IMR-90 (cell line): ENCODE measurements around the gene EMILIN2. TPM values are rescaled to one million over a fixed set of nuclear protein-coding genes. Genes with fewer than 3 reads are reported as not detected.

Experiments used
- ATAC-seq: fragments of 200-7000 bp; cut with Tn5 transposase; 2 replicates; pipeline ENCODE4 v1.9.1; 2020; ENCODE audit warnings: low read depth, mild to moderate bottlenecking, moderate library complexity
- BruUV-seq: library from RNA; stranded (reverse); fragments of 400-500 nt; replicated peaks from 2 replicates; lab custom pipeline; 2021; lab: Mats Ljungman, UMichigan
- CTCF ChIA-PET: fragments of 300-600 bp; formaldehyde crosslinking; extraction: SDS; loops from one replicate; lab custom pipeline; 2021; ENCODE audit warnings: antibody characterized with exemption; lab: Yijun Ruan, JAX
- POLR2A ChIA-PET: fragments of 300-600 bp; sonication (Branson Sonifier 250); formaldehyde crosslinking; loops from one replicate; lab custom pipeline; 2022; ENCODE audit warnings: antibody characterized with exemption; ENCODE audit not compliant: unreplicated experiment; lab: Charles Lee
- DNase-seq: peaks from one replicate; pipeline ENCODE4 v3.0.0; 2013
- H2AFZ ChIP-seq: replicated peaks from 2 replicates; pipeline ENCODE3; 2013; ENCODE audit warnings: low read length, mild to moderate bottlenecking; ENCODE audit not compliant: poor library complexity
- H2AK5ac ChIP-seq: 2 replicates; pipeline ENCODE4 v1.6.1; 2013; ENCODE audit warnings: low read depth, low read length, inconsistent platforms
- H2AK9ac ChIP-seq: replicated peaks from 2 replicates; pipeline ENCODE3; 2013; ENCODE audit warnings: mild to moderate bottlenecking, low read depth, low read length, moderate library complexity; ENCODE audit not compliant: poor library complexity
- H2BK120ac ChIP-seq: 2 replicates; pipeline ENCODE4 v1.6.1; 2013; ENCODE audit warnings: low read depth, low read length, inconsistent platforms
- H2BK15ac ChIP-seq: 3 replicates; pipeline ENCODE4 v1.6.1; 2013; ENCODE audit warnings: low read depth, low read length, inconsistent platforms
- H2BK20ac ChIP-seq: 2 replicates; pipeline ENCODE4 v1.6.1; 2013; ENCODE audit warnings: low read depth, mild to moderate bottlenecking, inconsistent platforms, low read length, moderate library complexity
- H2BK5ac ChIP-seq: 2 replicates; pipeline ENCODE4 v1.6.1; 2013; ENCODE audit warnings: mild to moderate bottlenecking, low read depth, low read length, inconsistent platforms; ENCODE audit not compliant: poor library complexity, severe bottlenecking
- H3K14ac ChIP-seq: replicated peaks from 2 replicates; pipeline ENCODE4 v1.6.1; 2013; ENCODE audit warnings: low read depth, low read length, inconsistent platforms
- H3K18ac ChIP-seq: 2 replicates; pipeline ENCODE4 v1.6.1; 2013; ENCODE audit warnings: low read depth, low read length, control low read depth
- H3K23ac ChIP-seq: 2 replicates; pipeline ENCODE4 v1.6.1; 2013; ENCODE audit warnings: low read depth, low read length, inconsistent platforms
- H3K27ac ChIP-seq: 2 replicates; pipeline ENCODE4 v1.5.1; 2013; ENCODE audit warnings: mild to moderate bottlenecking, control low read depth, low read length; ENCODE audit not compliant: insufficient read depth
- H3K27me3 ChIP-seq: 2 replicates; pipeline ENCODE4 v1.6.1; 2013; ENCODE audit warnings: low read length; ENCODE audit not compliant: control insufficient read depth, insufficient read depth
- H3K36me3 ChIP-seq: 2 replicates; pipeline ENCODE4 v1.6.1; 2013; ENCODE audit warnings: low read length, mixed read lengths; ENCODE audit not compliant: control insufficient read depth, insufficient read depth
- H3K4ac ChIP-seq: 2 replicates; pipeline ENCODE4 v1.6.1; 2013; ENCODE audit warnings: low read depth, low read length, inconsistent platforms
- H3K4me1 ChIP-seq: 2 replicates; pipeline ENCODE4 v1.6.1; 2013; ENCODE audit warnings: low read length, mixed read lengths; ENCODE audit not compliant: control insufficient read depth, insufficient read depth
- H3K4me2 ChIP-seq: 2 replicates; pipeline ENCODE4 v1.6.1; 2013; ENCODE audit warnings: low read depth, mild to moderate bottlenecking, control low read depth, low read length, moderate library complexity
- H3K4me3 ChIP-seq: 2 replicates; pipeline ENCODE4 v1.5.1; 2013; ENCODE audit warnings: low read depth, mild to moderate bottlenecking, control low read depth, low read length, moderate library complexity; ENCODE audit not compliant: insufficient read depth
- H3K56ac ChIP-seq: 2 replicates; pipeline ENCODE4 v1.6.1; 2013; ENCODE audit warnings: low read length, inconsistent platforms; ENCODE audit not compliant: insufficient read depth; ENCODE audit errors: extremely low read depth
- H3K79me1 ChIP-seq, 2 experiments: 2 replicates each; pipeline ENCODE4 v1.6.1; 2013; ENCODE audit warnings: low read length in 2 of 2, inconsistent platforms in 1 of 2, low read depth in 1 of 2
- H3K9ac ChIP-seq: 2 replicates; pipeline ENCODE4 v1.6.1; 2013; ENCODE audit warnings: low read depth, low read length, control low read depth
- H3K9me1 ChIP-seq: 2 replicates; pipeline ENCODE4 v1.6.1; 2013; ENCODE audit warnings: low read length, inconsistent platforms; ENCODE audit not compliant: insufficient read depth
- H3K9me3 ChIP-seq: 2 replicates; pipeline ENCODE4 v1.6.1; 2013; ENCODE audit warnings: low read length; ENCODE audit not compliant: control insufficient read depth, insufficient read depth
- H4K20me1 ChIP-seq: 2 replicates; pipeline ENCODE4 v1.6.1; 2013; ENCODE audit warnings: low read length, inconsistent platforms; ENCODE audit not compliant: insufficient read depth
- H4K5ac ChIP-seq: 2 replicates; pipeline ENCODE4 v1.6.1; 2013; ENCODE audit warnings: mild to moderate bottlenecking, low read depth, low read length, control low read depth
- H4K8ac ChIP-seq, 2 experiments: 2 replicates each; pipeline ENCODE4 v1.6.1; 2013; ENCODE audit warnings: low read depth in 2 of 2, low read length in 2 of 2, control low read depth in 1 of 2, inconsistent platforms in 1 of 2
- H4K91ac ChIP-seq: 2 replicates; pipeline ENCODE4 v1.6.1; 2013; ENCODE audit warnings: low read depth, low read length, inconsistent platforms; ENCODE audit not compliant: insufficient read depth
- BHLHE40 ChIP-seq: fragments of 150-350 bp; IDR thresholded peaks from 2 replicates; pipeline ENCODE4 v1.6.1; 2016; ENCODE audit warnings: mild to moderate bottlenecking, low read depth, low read length
- CHD1 ChIP-seq: IDR thresholded peaks from 2 replicates; pipeline ENCODE4 v1.6.1; 2012; ENCODE audit warnings: low read depth, low read length, improper control_type of control experiment
- CTCF ChIP-seq: conservative IDR thresholded peaks from 2 replicates; pipeline ENCODE4 v1.5.1; 2012; ENCODE audit warnings: mild to moderate bottlenecking, low read depth, low read length, improper control_type of control experiment
- ELK1 ChIP-seq: fragments of 150-350 bp; IDR thresholded peaks from 2 replicates; pipeline ENCODE4 v1.6.1; 2016; ENCODE audit warnings: low read depth, mild to moderate bottlenecking, low read length, moderate library complexity, borderline replicate concordance
- FOS ChIP-seq: fragments of 150-350 bp; IDR thresholded peaks from 2 replicates; pipeline ENCODE4 v1.6.1; 2016; ENCODE audit warnings: low read depth, low read length
- MAFK ChIP-seq: IDR thresholded peaks from 2 replicates; pipeline ENCODE4 v1.6.1; 2012; ENCODE audit warnings: low read depth, low read length, improper control_type of control experiment
- MAZ ChIP-seq: IDR thresholded peaks from 2 replicates; pipeline ENCODE4 v1.6.1; 2012; ENCODE audit warnings: low read depth, mild to moderate bottlenecking, low read length, improper control_type of control experiment, moderate library complexity, borderline replicate concordance
- NFE2L2 ChIP-seq: fragments of 150-350 bp; IDR thresholded peaks from 2 replicates; pipeline ENCODE4 v1.6.1; 2016; ENCODE audit warnings: low read depth, mild to moderate bottlenecking, low read length
- POLR2A ChIP-seq: IDR thresholded peaks from 2 replicates; pipeline ENCODE4 v1.6.1; 2012; ENCODE audit warnings: mild to moderate bottlenecking, low read depth, low read length
- RAD21 ChIP-seq: IDR thresholded peaks from 2 replicates; pipeline ENCODE4 v1.6.1; 2012; ENCODE audit warnings: low read length, improper control_type of control experiment
- RCOR1 ChIP-seq: IDR thresholded peaks from 2 replicates; pipeline ENCODE4 v1.6.1; 2012; ENCODE audit warnings: mild to moderate bottlenecking, low read length, improper control_type of control experiment; ENCODE audit not compliant: insufficient replicate concordance
- SMC3 ChIP-seq: fragments of 150-350 bp; IDR thresholded peaks from 2 replicates; pipeline ENCODE4 v1.6.1; 2016; ENCODE audit warnings: low read depth, mild to moderate bottlenecking, antibody characterized with exemption, low read length, moderate library complexity
- USF2 ChIP-seq: fragments of 150-350 bp; IDR thresholded peaks from 2 replicates; pipeline ENCODE4 v1.6.1; 2017; ENCODE audit warnings: mild to moderate bottlenecking, antibody characterized with exemption, low read length, low read depth
- WGBS, 2 experiments: methylation state at CpG; one replicate each; pipeline versions ENCODE4 v1.1.5 to v1.1.7; 2013; ENCODE audit warnings: missing lambda C conversion rate in 2 of 2; ENCODE audit not compliant: insufficient read length in 1 of 2; ENCODE audit errors: extremely low coverage in 2 of 2; 5-methylcytosine and 5-hydroxymethylcytosine counted together
- dilution Hi-C: fragments of 300-500 bp; cut with HindIII; formaldehyde crosslinking; loops from one replicate; pipeline ENCODE4 v1.14.3; 2018; ENCODE audit warnings: low sequenced_read_pairs; ENCODE audit not compliant: unreplicated experiment
- in situ Hi-C: fragments of 300-500 bp; cut with MboI; formaldehyde crosslinking; loops from 3 replicates; pipeline ENCODE4 v1.14.3; 2019; ENCODE audit warnings: low sequenced_read_pairs, inconsistent platforms, mixed read lengths
- intact Hi-C: fragments of 100-400 bp; cut with micrococcal nuclease; formaldehyde crosslinking; loops from 2 replicates; pipeline ENCODE4 v1.10.0; 2022
- polyA plus RNA-seq, 3 experiments: library from polyadenylated mRNA; depleted of rRNA; stranded (reverse); fragments of >200 nt; gene quantifications; 2 replicates each; pipeline ENCODE4 v1.2.3, GENCODE V29; 2012; ENCODE audit warnings: low replicate concordance in 1 of 3
- total RNA-seq: library from RNA; depleted of rRNA; stranded (reverse); fragments of >200 nt; gene quantifications from 2 replicates; pipeline ENCODE4 v1.2.3, GENCODE V29; 2012

The EMILIN2 gene
- total and polyA plus RNA-seq, 2 of the 4 experiments (the other 2 are of a cell fraction), result under 0.01 to 0.14 TPM

GRCh38 chr18:2959341-2959740 lies 112.5 kb downstream of the EMILIN2 start:
- ATAC-seq, result no peak
- H4K5ac ChIP-seq, result no peak overlapping the region; the same call in 1 of the 2 replicates
- CTCF ChIA-PET, result interaction anchor here (1.3 kb wide), 1 partner anchor 26 kb away, joined by 5 read pairs; no protein-coding TSS in a partner anchor

More at GRCh38 chr18:2959341-2959740, 112.5 kb downstream of the EMILIN2 start:
- no peak overlapping the region for H3K56ac ChIP-seq
- H3K4me3 ChIP-seq, result no peak overlapping the region
- dilution Hi-C loops (no loop called here), intact Hi-C loops (loop anchor here (10.0 kb wide), 1 partner anchor 45 kb away; no protein-coding TSS in a partner anchor), in situ Hi-C loops (no loop called here)
- H3K4me2 ChIP-seq, result no peak overlapping the region
- H2BK120ac ChIP-seq, result no peak overlapping the region
- no peak overlapping the region for H4K8ac ChIP-seq
- no peak for DNase-seq
- H3K9me3 ChIP-seq, result no peaks in the 10 kb centered on the region
- H2AK5ac ChIP-seq, result no peak overlapping the region
- peaks cover 15% of the 10 kb centered on the region for H3K9me1 ChIP-seq
- no peak overlapping the region for H3K14ac ChIP-seq
- H4K91ac ChIP-seq, result no peak overlapping the region
- no peak overlapping the region for H3K23ac ChIP-seq
- no CpG with 5 or more reads among the region's 2 CpGs for WGBS, 2 experiments
- peaks cover 42 to 64% of the 10 kb centered on the region in 2 experiments for H3K79me1 ChIP-seq
- H2BK20ac ChIP-seq, result no peak overlapping the region
- no peak overlapping the region for H2AFZ ChIP-seq
- no peak overlapping the region for H2BK15ac ChIP-seq
- no TSS peak for BruUV-seq
- no peak overlapping the region for H2AK9ac ChIP-seq
- peaks cover 13% of the 10 kb centered on the region for H3K36me3 ChIP-seq
- H3K18ac ChIP-seq, result no peak overlapping the region
- H3K27me3 ChIP-seq, result no peaks in the 10 kb centered on the region
- H3K9ac ChIP-seq, result no peak overlapping the region
- TF ChIP-seq POLR2A (no peak), BHLHE40 (no peak), FOS (no peak), USF2 (no peak), ELK1 (no peak), RCOR1 (no peak), CHD1 (no peak), MAFK (no peak), CTCF (no peak), RAD21 (no peak), NFE2L2 (no peak), SMC3 (no peak), MAZ (no peak)
- no peak overlapping the region for H2BK5ac ChIP-seq
- POLR2A ChIA-PET, result interaction anchor here (0.7 kb wide), 1 partner anchor 10 kb away, joined by 3 read pairs; no protein-coding TSS in a partner anchor
- peaks cover 21% of the 10 kb centered on the region for H4K20me1 ChIP-seq
- H3K4ac ChIP-seq, result no peak overlapping the region
- H3K4me1 ChIP-seq, result peaks cover 12% of the 10 kb centered on the region
- H3K27ac ChIP-seq, result no peak overlapping the region
